Astrocyte (in vitro differentiated cells and primary cell): ENCODE data around the gene C1orf174. TPM values are rescaled to one million over a fixed set of nuclear protein-coding genes. Genes with fewer than 3 reads are reported as not detected.

Experiments used
- DNase-seq: peaks from one replicate; pipeline ENCODE4 v3.0.0-alpha.2; 2010; ENCODE audit warnings: low read depth
- FAIRE-seq: peaks from 2 replicates; lab custom pipeline; 2011; peaks lifted over from hg19 to GRCh38; lab: Jason Lieb, UNC
- H2AFZ ChIP-seq: 2 replicates; pipeline ENCODE4 v1.6.0; 2012; ENCODE audit warnings: low read depth, low read length, inconsistent platforms
- H3K27ac ChIP-seq: 2 replicates; pipeline ENCODE4 v1.5.1; 2011; ENCODE audit warnings: low read depth, low read length, inconsistent platforms
- H3K27me3 ChIP-seq: 2 replicates; pipeline ENCODE4 v1.6.0; 2011; ENCODE audit warnings: low read length, inconsistent platforms; ENCODE audit not compliant: insufficient read depth
- H3K36me3 ChIP-seq: 2 replicates; pipeline ENCODE4 v1.5.1; 2011; ENCODE audit warnings: low read length, inconsistent platforms; ENCODE audit not compliant: insufficient read depth
- H3K4me1 ChIP-seq: 2 replicates; pipeline ENCODE4 v1.5.1; 2011; ENCODE audit warnings: low read length, inconsistent platforms; ENCODE audit not compliant: insufficient read depth
- H3K4me2 ChIP-seq: 2 replicates; pipeline ENCODE4 v1.6.0; 2012; ENCODE audit warnings: low read length, inconsistent platforms
- H3K4me3 ChIP-seq: 2 replicates; pipeline ENCODE4 v1.5.1; 2011; ENCODE audit warnings: low read depth, mild to moderate bottlenecking, low read length, inconsistent platforms; ENCODE audit not compliant: insufficient read depth
- H3K79me2 ChIP-seq: 2 replicates; pipeline ENCODE4 v1.6.0; 2012; ENCODE audit warnings: mild to moderate bottlenecking, low read length, inconsistent platforms; ENCODE audit not compliant: insufficient read depth
- H3K9ac ChIP-seq: 2 replicates; pipeline ENCODE4 v1.6.0; 2012; ENCODE audit warnings: mild to moderate bottlenecking, low read length, inconsistent platforms
- H3K9me3 ChIP-seq: 2 replicates; pipeline ENCODE4 v1.5.1; 2012; ENCODE audit warnings: low read depth, mild to moderate bottlenecking, low read length, inconsistent platforms; ENCODE audit not compliant: insufficient read depth
- H4K20me1 ChIP-seq: 2 replicates; pipeline ENCODE4 v1.6.0; 2012; ENCODE audit warnings: low read length, inconsistent platforms; ENCODE audit not compliant: insufficient read depth
- H3K27ac Mint-ChIP-seq: one replicate; pipeline ENCODE4 v1.8.0; 2021; ENCODE audit warnings: mild to moderate bottlenecking, mixed read lengths; ENCODE audit not compliant: unreplicated experiment
- H3K27me3 Mint-ChIP-seq: one replicate; pipeline ENCODE4 v1.8.0; 2021; ENCODE audit warnings: low read depth, mixed read lengths; ENCODE audit not compliant: unreplicated experiment
- H3K36me3 Mint-ChIP-seq: one replicate; pipeline ENCODE4 v1.8.0; 2021; ENCODE audit warnings: low read depth, mixed read lengths; ENCODE audit not compliant: unreplicated experiment
- H3K4me1 Mint-ChIP-seq: one replicate; pipeline ENCODE4 v1.8.0; 2021; ENCODE audit warnings: low read depth, mixed read lengths; ENCODE audit not compliant: unreplicated experiment
- H3K4me3 Mint-ChIP-seq: one replicate; pipeline ENCODE4 v1.8.0; 2021; ENCODE audit warnings: mild to moderate bottlenecking, moderate library complexity, mixed read lengths; ENCODE audit not compliant: unreplicated experiment
- H3K9me3 Mint-ChIP-seq: one replicate; pipeline ENCODE4 v1.8.0; 2021; ENCODE audit warnings: mild to moderate bottlenecking, mixed read lengths; ENCODE audit not compliant: unreplicated experiment
- EZH2 ChIP-seq: IDR thresholded peaks from 2 replicates; pipeline ENCODE4 v1.6.1; 2012; ENCODE audit warnings: mild to moderate bottlenecking, low read length, inconsistent platforms; ENCODE audit not compliant: insufficient read depth
- total RNA-seq: library from RNA; stranded (reverse); gene quantifications from 2 replicates; pipeline ENCODE4 v1.2.1, GENCODE V29; 2021
- TF ChIP-seq, protein P1 (sequence below): IDR thresholded peaks from 2 replicates; pipeline ENCODE4 v1.5.1; 2011; ENCODE audit warnings: low read depth, mild to moderate bottlenecking, inconsistent platforms, low read length, moderate library complexity; ENCODE audit not compliant: insufficient read depth

C1orf174 gene
- total RNA-seq, 1 donor from 2014 or later: 26.1 TPM

DNA sequence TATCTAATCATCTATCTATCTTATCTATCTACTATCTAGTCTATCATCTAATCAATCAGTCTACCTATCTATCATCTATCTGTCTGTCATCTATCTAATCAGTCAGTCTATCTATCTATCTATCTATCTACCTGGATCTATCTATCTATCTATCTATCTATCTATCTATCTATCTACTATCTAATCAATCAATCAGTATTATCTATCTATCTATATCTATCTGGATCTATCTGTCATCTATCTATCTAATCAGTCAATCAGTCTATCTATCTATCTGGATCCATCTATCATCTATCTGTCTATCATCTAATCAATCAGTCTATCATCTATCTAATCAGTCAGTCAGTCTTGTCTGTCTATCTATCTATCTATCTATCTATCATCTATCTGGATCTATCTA lies 26.9 kb upstream of the C1orf174 start:
- Histone ChIP-seq H2AFZ (no peak overlapping the region), H3K27ac (no peak overlapping the region), H3K4me1 (no peaks in the 10 kb centered on the region), H3K4me3 (no peak overlapping the region), H4K20me1 (no peaks in the 10 kb centered on the region), H3K9ac (no peak overlapping the region), H3K36me3 (no peaks in the 10 kb centered on the region), H3K79me2 (no peaks in the 10 kb centered on the region), H3K27me3 (no peaks in the 10 kb centered on the region), H3K4me2 (no peak overlapping the region), H3K9me3 (peaks cover 13% of the 10 kb centered on the region)
- Mint-ChIP-seq H3K4me1 (no peaks in the 10 kb centered on the region), H3K27ac (no peak overlapping the region), H3K9me3 (no peaks in the 10 kb centered on the region), H3K36me3 (no peaks in the 10 kb centered on the region), H3K27me3 (peaks cover 30% of the 10 kb centered on the region), H3K4me3 (no peak overlapping the region)
- TF ChIP-seq, protein P1, sequence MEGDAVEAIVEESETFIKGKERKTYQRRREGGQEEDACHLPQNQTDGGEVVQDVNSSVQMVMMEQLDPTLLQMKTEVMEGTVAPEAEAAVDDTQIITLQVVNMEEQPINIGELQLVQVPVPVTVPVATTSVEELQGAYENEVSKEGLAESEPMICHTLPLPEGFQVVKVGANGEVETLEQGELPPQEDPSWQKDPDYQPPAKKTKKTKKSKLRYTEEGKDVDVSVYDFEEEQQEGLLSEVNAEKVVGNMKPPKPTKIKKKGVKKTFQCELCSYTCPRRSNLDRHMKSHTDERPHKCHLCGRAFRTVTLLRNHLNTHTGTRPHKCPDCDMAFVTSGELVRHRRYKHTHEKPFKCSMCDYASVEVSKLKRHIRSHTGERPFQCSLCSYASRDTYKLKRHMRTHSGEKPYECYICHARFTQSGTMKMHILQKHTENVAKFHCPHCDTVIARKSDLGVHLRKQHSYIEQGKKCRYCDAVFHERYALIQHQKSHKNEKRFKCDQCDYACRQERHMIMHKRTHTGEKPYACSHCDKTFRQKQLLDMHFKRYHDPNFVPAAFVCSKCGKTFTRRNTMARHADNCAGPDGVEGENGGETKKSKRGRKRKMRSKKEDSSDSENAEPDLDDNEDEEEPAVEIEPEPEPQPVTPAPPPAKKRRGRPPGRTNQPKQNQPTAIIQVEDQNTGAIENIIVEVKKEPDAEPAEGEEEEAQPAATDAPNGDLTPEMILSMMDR: no peak
- no peak for TF ChIP-seq EZH2
- DNase-seq (no peak), FAIRE-seq (no peak)

DNA sequence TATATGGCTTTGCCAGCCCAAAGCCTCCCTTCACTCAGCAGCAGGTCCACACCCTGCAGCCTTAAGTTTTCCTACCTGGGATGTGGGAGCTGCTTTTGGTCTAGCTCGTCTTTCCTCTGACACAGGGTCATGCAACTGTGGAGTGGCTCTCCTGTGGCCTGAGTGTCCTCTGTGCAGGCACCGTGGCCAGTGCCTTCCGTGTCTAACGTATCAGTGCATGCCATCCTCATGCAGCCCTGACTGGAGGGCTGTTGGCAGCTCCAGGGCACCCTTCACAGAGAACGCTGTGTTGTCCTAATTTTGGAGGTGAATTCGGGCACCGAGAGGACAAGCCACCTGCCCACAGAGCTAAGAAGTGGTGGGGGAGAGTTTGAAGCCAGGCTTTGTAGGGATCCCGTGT lies 25.7 kb upstream of the C1orf174 start:
- TF ChIP-seq EZH2: no peak
- TF ChIP-seq, protein P1: no peak
- H3K4me1 ChIP-seq: no peaks in the 10 kb centered on the region
- H3K27me3 ChIP-seq: no peaks in the 10 kb centered on the region
- FAIRE-seq: no peak
- H3K27ac ChIP-seq: no peak overlapping the region
- H3K79me2 ChIP-seq: no peaks in the 10 kb centered on the region
- H3K4me1 Mint-ChIP-seq: no peaks in the 10 kb centered on the region
- H3K27ac Mint-ChIP-seq: no peak overlapping the region
- no peak overlapping the region for H2AFZ ChIP-seq
- H3K4me3 Mint-ChIP-seq: no peak overlapping the region
- H3K36me3 ChIP-seq: no peaks in the 10 kb centered on the region
- H3K4me2 ChIP-seq: no peak overlapping the region
- H3K36me3 Mint-ChIP-seq: no peaks in the 10 kb centered on the region
- H3K9ac ChIP-seq: no peak overlapping the region
- H3K4me3 ChIP-seq: no peak overlapping the region
- H3K9me3 Mint-ChIP-seq: no peaks in the 10 kb centered on the region
- DNase-seq: no peak
- peaks cover 25% of the 10 kb centered on the region for H3K27me3 Mint-ChIP-seq
- H3K9me3 ChIP-seq: peaks cover 11% of the 10 kb centered on the region
- no peaks in the 10 kb centered on the region for H4K20me1 ChIP-seq

DNA sequence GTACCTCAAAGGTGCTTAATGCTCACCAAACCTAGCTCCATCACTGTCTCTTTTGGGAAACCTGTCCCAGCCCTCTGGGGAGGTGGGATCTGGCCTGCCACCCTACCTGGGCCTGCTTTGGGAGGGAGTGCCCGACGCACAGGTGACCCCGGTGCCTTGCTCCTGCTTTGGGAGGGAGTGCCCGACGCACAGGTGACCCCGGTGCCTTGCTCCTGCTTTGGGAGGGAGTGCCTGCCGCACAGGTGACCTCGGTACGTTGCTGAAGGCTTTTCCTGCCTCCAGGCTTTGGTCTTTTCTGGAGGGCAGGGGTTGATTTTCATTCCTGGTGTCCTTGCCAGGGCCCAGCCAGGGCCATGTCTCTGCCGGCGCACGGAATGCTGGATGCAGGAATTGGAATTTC lies 25.2 kb upstream of the C1orf174 start:
- Mint-ChIP-seq H3K27ac (no peak overlapping the region), H3K27me3 (peaks cover 25% of the 10 kb centered on the region)
- H3K27ac ChIP-seq: no peak overlapping the region

More for the DNA sequence above, 25.2 kb upstream of the C1orf174 start:
- peaks cover 6% of the 10 kb centered on the region for H3K9me3 ChIP-seq
- Mint-ChIP-seq H3K4me3 (no peak overlapping the region), H3K9me3 (no peaks in the 10 kb centered on the region), H3K4me1 (no peaks in the 10 kb centered on the region), H3K36me3 (no peaks in the 10 kb centered on the region)
- TF ChIP-seq EZH2: no peak
- H3K4me3 ChIP-seq: no peak overlapping the region
- DNase-seq: no peak
- no peaks in the 10 kb centered on the region for H3K27me3 ChIP-seq
- H2AFZ ChIP-seq: no peak overlapping the region
- no peak overlapping the region for H3K4me2 ChIP-seq
- H4K20me1 ChIP-seq: no peaks in the 10 kb centered on the region
- FAIRE-seq: no peak
- H3K9ac ChIP-seq: no peak overlapping the region
- H3K4me1 ChIP-seq: no peaks in the 10 kb centered on the region
- H3K79me2 ChIP-seq: no peaks in the 10 kb centered on the region
- no peaks in the 10 kb centered on the region for H3K36me3 ChIP-seq
